Coronary artery (tissue), 2 donors: Measurements from ENCODE around the gene MOG.

Source experiments
- DNase-seq: peaks from one replicate; pipeline ENCODE4 v3.0.0-alpha.2; 2017; ENCODE audit warnings: low spot score
- H3K27ac ChIP-seq, 2 donors: fragments of 200-600 bp; sonication (generic); one replicate each; pipeline ENCODE4 v1.5.1; 2016 to 2019
- H3K4me3 ChIP-seq: fragments of 200-600 bp; sonication (generic); 2 replicates; pipeline ENCODE4 v1.5.1; 2016; ENCODE audit warnings: mild to moderate bottlenecking, moderate library complexity
- TF ChIP-seq, protein P1 (sequence below): fragments of 200-600 bp; sonication (generic); IDR thresholded peaks from one replicate; pipeline ENCODE4 v1.5.1; 2019; ENCODE audit warnings: antibody characterized with exemption

Gene MOG

GRCh38 chr6:29656798-29657197 lies at the start of gene MOG:
Gene MOG (plus strand): TSS chr6:29657092. CDS start chr6:29657210, 118 bp downstream.
- no peak for DNase-seq
- TF ChIP-seq, protein P1, sequence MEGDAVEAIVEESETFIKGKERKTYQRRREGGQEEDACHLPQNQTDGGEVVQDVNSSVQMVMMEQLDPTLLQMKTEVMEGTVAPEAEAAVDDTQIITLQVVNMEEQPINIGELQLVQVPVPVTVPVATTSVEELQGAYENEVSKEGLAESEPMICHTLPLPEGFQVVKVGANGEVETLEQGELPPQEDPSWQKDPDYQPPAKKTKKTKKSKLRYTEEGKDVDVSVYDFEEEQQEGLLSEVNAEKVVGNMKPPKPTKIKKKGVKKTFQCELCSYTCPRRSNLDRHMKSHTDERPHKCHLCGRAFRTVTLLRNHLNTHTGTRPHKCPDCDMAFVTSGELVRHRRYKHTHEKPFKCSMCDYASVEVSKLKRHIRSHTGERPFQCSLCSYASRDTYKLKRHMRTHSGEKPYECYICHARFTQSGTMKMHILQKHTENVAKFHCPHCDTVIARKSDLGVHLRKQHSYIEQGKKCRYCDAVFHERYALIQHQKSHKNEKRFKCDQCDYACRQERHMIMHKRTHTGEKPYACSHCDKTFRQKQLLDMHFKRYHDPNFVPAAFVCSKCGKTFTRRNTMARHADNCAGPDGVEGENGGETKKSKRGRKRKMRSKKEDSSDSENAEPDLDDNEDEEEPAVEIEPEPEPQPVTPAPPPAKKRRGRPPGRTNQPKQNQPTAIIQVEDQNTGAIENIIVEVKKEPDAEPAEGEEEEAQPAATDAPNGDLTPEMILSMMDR = no peak

GRCh38 chr6:29608131-29608530 lies 48.8 kb upstream of the MOG start:
- TF ChIP-seq, protein P1 = no peak
- no peak overlapping the region for H3K4me3 ChIP-seq
- no peak overlapping the region for H3K27ac ChIP-seq
- no peak for DNase-seq

More at GRCh38 chr6:29656798-29657197, at the start of gene MOG:
- peak within 1 kb of the TSS; percentile 27 to 46 for H3K27ac ChIP-seq
- H3K4me3 ChIP-seq = no peak within 1 kb of the TSS

DNA sequence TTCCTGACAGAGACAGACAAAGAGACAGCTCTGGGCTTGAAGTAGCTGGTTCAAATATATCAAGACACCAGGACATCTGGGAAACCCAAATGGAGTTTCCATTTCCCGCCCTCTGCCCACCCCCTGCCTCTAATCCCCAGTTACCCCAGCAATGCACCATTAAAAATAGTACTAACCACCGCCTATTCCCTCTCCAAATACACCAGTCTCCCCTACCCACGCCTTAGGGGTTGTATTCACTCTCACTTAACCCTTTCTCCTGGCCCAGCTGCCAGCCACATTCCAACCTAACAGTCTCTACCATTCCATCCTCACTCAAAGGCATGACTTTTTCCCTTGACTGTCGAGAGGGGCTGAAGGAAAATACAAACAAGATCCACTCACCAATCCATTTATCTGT lies 46.4 kb upstream of the MOG start:
- no peak overlapping the region for H3K4me3 ChIP-seq
- TF ChIP-seq, protein P1 = no peak
- H3K27ac ChIP-seq = no peak overlapping the region

DNA sequence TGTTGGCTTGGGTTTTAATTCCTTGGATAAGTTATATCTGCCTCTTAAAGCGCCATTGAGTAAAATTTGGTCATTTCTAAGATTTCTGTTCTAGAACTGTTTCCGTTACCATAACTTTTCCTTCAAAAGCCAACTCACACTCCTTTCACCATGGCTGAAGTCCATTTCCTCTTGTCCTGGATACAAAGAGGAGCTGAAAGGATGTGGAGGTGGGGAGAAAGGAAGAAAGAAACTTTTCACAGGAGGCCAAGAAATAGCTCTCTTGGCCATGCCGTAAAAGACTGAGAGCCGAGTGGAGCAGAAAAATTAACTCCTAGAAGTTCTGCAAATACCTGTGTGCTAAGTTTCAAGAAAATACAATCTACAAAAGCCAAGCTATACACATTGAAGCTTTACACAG lies 45.5 kb upstream of the MOG start:
- DNase-seq = no peak
- Histone ChIP-seq H3K27ac (no peak overlapping the region), H3K4me3 (no peak overlapping the region)
- TF ChIP-seq, protein P1 = no peak

More for the DNA sequence above, 46.4 kb upstream of the MOG start:
- no peak for DNase-seq

DNA sequence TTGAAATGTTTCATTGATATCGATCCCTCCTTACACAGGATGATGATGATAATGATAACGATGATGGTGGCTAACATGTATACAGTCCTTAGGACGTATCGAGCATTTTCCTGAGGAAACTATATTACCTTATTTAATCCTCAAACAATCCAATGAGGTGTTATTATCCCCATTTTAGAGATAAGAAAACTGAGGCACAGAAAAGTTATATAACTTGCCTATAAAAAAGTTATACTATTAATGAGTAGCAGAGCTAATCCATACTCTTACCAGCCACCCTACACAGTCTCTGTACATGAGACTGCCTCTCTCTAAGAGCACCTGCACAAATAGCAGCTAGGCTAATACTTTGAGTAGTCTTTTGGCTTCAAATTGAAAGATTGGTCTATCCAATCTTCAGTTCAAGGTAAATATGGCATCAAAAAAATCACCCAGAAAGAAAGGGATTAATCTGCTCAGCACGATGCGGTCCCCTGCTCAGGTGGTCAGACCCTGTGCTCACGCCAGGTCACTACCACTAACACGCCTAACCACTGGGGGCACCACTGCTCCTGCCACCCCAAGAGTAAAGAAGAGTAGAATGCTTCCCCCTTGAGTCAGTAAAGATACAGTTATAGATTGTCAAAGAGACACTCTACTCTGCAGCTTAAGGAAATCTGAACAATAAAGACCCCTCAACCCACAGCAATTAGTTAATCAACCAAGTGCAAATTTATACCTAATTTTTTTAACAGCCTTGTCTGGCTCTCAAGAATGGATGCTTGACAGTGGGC lies 38.9 kb upstream of the MOG start:
- TF ChIP-seq, protein P1 = no peak
- H3K27ac ChIP-seq = no peak overlapping the region
- no peak for DNase-seq
- H3K4me3 ChIP-seq = no peak overlapping the region

DNA sequence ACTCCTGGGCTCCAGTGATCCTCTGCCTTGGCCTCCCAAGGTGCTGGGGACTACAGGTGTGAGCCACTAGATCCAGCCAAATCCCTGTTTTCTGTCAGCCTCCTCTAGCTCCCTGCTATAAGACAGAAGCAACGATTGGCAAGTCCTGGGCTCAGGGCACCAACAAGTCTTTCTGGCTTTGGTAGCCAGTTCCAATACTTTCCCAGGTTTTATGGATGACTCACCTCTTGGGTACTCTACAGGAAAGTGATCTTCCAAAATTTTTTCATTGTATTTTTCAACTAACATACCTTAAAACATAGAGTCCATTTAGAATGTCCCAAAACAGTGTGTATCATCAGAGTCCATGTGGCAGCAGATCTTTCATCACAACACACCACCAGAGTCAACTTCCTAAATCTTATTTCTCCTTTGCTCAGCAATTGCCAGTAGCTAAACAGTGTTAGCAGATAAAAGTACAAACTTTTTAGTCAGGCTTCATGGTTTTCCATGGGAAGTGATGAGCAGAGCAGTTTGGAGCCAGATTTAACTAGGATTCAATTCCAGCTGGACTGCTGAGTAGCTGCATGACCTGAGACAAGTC lies 37.2 kb upstream of the MOG start:
- DNase-seq = no peak
- no peak overlapping the region for H3K27ac ChIP-seq
- H3K4me3 ChIP-seq = no peak overlapping the region
- TF ChIP-seq, protein P1 = no peak

DNA sequence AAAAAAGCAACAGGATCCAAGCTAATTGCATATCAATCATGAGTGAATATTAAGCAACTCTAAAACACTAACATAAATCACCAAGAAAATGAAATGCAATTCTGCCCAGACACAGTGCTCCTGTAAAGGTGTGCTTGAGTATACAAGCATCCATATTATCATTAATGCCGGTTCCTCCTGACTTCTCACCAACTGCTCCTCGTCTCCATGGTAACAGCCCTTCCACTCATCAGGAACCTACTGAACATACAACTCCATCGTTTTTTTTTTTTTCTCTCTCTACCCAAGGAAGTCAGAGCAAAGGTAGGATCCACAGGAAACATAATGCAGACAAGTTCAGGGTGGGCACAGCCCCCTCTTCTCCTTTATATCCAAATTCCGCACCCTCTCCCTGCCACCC lies 36.3 kb upstream of the MOG start:
- TF ChIP-seq, protein P1 = no peak
- no peak overlapping the region for H3K27ac ChIP-seq
- no peak for DNase-seq
- no peak overlapping the region for H3K4me3 ChIP-seq
